CD4-positive, alpha-beta T cell treated with Interleukin-21 for 1 hour (primary cell): Measurements from ENCODE around the gene MMP11.

Experiments used
- DNase-seq: peaks from one replicate; pipeline ENCODE4 v3.0.0-alpha.2; 2020

The MMP11 gene

DNA sequence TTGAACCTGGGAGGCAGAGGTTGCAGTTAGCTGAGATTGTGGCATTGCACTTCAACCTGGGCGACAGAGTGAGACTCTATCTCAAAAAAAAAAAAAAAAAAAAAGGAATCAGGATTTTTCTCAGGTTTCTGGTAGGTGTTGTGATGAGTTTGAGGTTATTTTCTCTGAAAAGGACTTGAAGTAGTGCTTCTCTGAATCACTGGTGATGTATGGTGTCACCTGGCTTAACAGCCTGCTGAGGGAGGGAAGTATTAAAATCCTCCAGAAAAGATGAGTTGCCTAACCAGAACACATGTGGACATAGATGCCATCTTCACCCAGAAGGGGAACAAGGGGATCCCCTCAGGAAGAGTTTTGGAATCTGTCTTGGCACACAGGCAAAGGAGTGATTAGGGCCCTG lies 34.2 kb downstream of the MMP11 start:
- no peak for DNase-seq

DNA sequence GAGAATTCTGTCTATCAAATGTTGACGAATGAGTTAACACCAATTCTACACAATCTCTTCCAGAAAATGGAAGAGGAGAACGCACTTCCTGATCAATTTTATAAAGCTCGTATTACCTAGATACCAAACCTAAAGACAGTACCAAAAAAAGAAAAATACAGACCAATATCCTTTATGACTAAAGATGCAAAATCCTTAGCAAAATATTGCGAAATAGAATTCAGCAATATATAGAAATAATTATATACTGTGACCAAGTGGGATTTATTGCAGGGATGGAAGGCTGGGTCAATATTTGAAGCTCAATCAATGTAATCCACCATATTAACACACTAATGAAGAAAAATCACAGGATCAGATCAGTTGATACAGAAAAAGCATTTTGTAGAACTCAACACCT lies 39.7 kb downstream of the MMP11 start:
- DNase-seq: no peak

DNA sequence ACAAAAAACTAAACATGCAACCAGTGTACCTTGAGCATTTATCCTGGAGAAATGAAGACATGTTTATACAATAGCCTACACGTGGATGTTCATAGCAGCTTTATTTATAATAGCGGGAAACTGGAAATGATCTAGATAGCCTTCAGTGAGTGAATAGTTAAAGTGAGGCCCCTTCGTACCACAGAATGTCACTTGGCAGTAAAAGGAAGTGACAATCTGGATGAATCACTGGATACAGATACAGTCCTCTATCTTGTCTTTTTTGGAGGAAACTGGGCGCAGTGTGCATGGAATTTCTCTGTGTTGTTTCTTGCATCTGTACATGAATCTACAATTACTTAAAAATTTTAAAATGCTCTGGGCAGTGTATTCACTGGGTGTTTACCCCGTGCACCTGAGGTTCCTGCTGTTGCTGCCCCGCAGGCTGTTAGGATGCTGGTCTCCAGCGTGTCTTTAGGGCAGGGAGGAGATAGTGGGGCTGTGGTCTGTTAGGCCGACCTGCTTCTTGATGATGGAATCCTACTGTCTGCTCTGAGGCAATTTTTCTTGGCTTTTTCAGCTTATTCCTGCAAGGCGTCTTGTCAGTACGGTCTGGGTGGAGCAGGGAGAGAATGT lies 43.0 kb downstream of the MMP11 start:
- no peak for DNase-seq

DNA sequence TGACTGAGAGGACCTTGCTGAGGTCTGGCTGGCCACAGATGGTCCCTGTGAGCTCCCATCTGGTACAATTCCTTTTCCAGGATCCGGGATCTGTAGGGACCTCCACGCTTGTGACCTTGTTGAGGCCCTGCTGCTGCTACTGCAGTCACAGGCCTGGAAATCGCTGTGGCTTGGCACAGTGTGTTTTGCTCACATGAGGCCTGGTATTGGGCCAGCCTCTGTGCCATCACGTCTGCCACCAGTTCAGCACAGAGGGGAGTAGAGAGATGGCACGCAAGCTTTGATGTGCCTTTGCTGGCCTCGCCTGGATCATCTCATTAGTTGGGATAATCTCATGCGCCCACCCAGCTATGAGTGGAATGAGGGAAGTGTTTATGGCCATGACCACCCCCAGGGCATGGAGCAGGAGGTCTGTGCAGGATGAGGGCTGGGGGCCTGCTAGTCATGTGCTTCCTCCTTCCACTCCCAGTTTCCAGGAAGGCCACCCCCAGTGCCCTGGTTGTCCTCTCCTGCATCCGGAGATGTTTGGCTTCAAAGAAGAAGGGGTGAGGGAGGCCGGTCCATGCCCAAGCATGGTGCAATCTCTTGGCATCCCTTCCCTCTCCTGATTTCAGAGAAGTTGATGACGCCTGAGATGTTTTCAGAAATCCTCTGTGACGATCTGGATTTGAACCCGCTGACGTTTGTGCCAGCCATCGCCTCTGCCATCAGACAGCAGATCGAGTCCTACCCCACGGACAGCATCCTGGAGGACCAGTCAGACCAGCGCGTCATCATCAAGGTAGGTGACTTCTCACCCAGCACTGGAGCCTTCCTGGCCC lies 43.7 kb downstream of the MMP11 start:
- DNase-seq: no peak

- DNase-seq: no peak
These were observed 44.5 kb downstream of the MMP11 start for GRCh38 chr22:23817146-23817545.

- DNase-seq: no peak
These were observed 45.9 kb downstream of the MMP11 start for GRCh38 chr22:23818541-23818940.

DNA sequence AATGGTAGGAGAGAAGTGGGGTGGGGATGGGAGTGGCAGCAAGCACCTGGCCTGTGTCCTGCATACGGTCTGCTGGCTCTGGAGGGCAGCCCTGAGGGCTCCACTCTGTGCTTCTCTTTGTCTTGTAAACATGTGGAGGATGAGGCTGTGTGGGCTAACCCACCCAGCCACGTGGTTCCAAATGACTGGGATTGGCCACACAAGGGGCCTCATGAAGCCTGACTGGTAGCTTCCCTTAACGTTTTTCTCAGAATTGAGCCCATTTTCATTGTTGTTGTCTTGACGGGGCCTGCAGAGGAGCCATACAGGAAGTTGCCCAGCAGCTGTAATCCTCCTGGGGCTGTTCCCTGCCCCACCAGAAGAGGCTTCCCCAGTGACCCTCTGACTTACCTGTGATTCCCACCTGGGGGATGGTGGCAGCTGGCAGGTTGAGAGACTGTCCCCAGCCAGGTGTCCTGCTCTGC lies 48.1 kb downstream of the MMP11 start:
- no peak for DNase-seq

DNA sequence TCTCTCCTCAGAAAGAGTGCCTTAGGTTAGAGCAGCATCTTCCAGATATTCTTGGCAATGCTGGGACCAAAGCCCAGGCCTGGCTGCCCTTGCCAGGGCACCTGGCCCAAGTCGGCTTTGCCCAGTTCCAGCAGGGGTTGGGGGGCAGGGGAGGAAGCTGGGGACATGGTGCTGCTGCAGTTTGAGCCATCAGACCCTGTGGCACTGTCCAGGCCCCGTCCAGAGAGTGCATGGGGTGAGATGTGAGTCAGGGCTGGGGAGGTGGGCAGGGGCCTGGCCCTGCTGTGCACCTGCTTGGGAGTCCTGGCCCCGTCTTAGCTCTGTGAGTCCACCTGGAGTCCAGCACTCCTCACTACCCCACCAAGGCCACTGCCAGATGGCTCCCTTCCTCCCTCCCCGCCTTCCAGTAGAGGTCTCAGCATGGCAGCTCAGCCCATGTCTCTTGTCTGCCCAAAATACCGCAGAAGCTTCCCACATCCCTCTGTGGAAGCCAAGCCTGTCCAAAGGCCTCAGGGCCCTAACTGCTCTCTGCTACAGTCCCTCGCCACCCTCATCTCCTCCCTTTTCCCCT lies 49.5 kb downstream of the MMP11 start:
- no peak for DNase-seq

DNA sequence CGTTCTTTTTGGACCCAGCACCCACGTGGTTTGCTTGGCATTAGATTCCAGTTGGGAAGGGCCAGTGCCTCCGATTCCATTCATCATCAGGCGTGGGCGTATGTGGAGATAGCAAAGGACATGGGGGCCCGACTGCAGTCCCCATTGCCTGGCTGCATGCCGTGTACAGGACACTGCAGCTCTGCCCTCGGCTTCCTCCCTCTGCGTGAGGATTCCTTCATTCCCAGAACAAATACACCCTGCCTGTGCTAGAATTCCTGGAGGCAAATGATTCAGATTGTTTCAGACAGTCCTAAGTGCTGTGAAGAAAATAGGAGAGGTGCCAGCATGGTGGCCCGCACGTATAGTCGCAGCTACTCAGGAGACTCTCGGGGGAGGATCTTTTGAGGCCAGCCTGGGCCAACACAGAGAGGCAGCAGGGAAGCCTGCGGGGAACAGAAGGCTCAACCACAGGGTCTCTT lies 50.7 kb downstream of the MMP11 start:
- DNase-seq: no peak

DNA sequence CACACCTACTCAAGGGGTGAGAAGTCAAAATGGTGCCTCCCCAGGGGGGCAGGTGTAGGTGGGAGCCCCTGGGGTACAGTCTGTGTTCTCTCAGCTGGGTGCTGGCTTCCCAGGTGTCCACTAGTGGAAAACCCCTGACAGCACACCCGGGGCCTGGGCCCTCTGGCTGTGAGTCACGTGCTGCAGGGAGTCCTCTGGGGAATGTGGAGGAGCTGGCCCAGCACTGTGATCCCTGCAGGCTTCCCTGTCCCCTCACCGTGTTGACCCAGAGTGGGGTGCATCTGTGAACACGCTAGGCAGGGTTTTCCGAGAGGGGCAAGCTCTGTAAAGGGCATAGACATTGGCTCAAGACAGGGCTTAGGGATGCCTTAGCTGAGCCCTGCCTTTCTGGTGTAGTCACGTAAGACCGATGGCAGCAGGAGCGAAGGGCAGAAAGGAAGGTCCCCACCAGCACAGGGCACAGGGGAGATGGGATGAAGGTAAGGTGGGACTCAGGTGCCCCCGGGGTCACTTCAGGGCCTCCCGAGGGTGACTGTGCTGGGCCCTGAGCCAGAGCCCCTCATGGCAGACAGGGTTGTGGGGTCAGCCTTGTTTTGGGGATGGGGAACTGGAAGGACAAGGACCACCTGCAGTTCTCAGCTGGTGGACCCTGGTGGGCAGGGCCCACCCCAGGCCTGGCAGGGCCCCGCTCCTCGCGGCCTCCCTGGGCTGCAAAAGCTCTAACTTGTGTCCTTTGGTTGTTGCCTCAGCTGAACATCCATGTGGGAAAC lies 52.0 kb downstream of the MMP11 start:
- no peak for DNase-seq

DNA sequence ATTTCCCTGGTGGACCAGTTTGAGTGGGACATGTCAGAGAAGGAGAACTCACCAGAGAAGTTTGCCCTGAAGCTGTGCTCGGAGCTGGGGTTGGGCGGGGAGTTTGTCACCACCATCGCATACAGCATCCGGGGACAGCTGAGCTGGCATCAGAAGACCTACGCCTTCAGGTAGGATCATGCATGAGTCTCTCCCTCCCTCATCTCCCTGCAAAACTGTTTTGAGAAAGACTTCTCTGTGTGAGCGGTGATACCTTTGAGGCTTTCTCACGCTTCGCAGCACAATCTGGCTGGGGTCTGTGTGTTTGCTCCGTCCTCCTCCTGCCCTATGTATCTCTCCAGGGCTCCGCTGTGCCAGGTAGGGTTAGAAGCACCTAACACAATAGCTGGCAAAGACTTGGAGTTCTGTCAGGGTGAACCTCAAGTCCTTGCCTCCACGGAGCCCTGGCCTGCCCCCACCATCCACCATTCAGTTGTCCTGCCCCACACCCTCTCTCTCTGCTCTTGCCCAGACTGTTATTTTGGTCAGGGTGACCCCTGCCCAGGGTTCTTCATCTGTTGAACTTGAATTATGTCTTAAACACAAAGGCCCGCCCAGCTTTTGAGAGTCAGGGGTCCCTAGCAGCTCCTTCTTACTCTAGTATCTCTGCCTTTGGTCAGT lies 52.7 kb downstream of the MMP11 start:
- DNase-seq: no peak

GRCh38 chr22:23826510-23827350 lies 54.1 kb downstream of the MMP11 start:
- DNase-seq: no peak

GRCh38 chr22:23827351-23827995 lies 54.8 kb downstream of the MMP11 start:
- DNase-seq: no peak

DNA sequence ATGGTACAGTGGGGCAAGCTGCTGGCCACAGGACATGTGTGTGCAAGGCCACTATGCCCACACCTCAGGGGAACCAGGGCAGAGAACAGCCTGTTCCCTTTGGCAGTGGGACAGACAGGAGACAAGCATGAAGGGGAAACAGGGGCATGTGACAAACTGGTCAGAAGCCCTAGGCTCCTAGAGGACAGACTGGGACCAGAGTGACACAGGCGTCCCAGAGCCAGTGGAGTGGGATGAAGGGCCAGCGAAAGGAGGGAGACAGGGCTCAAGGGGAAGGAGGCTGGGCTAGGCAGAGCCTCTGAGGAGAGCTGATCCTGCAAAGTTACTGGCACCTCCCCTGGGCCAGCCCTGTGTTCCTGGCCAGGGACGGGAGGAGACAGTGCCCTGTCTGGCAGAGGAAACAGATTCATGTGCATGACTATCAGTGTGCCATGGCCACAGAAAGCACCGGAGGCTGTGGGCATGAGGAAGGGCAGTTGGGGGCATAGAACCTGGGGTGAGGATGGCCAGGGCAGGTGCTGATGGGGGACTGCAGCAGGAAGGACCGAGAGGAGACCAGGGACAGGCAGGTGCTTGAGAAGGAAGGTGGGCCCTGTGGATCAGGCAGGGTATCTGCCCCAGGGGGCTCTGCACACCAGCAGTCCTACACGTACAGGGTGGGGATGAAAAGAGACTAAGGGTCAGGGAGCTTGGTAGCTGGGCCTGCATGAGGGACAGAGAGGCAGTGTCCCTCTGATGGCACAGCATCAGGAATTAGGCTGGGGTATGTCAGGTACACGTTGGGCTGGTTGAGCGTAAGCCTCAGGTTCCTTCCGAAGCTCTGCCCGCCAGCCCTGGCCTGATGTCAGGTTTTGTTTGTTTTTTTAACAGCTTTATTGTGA lies 56.4 kb downstream of the MMP11 start:
- DNase-seq: no peak

DNA sequence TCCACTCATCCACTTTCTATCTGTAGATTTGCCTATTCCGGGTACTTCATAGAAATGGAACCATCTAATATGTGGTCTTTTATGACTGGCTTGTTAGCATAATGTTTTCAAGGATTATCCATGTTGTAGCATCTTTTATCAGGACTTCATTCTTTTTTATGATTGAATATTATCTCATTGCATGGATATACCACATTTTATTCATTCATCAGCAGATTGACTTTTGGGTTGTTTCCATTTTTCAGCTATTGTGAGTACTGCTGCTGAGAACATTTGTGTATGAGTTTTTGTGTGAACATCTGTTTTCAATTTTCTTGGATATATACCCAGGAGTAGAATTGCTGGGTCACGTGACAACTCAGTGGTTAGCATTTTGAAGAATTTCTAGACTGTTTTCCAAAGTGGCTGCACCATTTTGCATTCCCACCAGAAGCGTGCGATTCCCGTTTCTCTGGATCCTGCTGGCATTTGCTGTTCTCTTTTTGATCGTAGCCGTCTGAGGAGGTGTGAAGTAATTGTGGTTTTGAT lies 57.3 kb downstream of the MMP11 start:
- no peak for DNase-seq

- DNase-seq: no peak
These were observed 58.6 kb downstream of the MMP11 start for GRCh38 chr22:23831261-23831660.

GRCh38 chr22:23831781-23832180 lies 59.1 kb downstream of the MMP11 start:
- DNase-seq: no peak

GRCh38 chr22:23832226-23833016 lies 59.8 kb downstream of the MMP11 start:
- DNase-seq: no peak
